HepG2 (cell line): ENCODE measurements around the gene CASKIN1. TPM values are rescaled to one million over a fixed set of nuclear protein-coding genes. Genes with fewer than 3 reads are reported as not detected.

ENCODE experiments used
- CBX5 ChIP-seq: sonication (generic); formaldehyde crosslinking; IDR thresholded peaks from 2 replicates; pipeline ENCODE4 v1.4.0; 2020; ENCODE audit warnings: missing genetic modification reagents, borderline replicate concordance
- ETV6 ChIP-seq: sonication (generic); formaldehyde crosslinking; conservative IDR thresholded peaks from 2 replicates; pipeline ENCODE4 v1.4.0; 2020; ENCODE audit warnings: missing genetic modification reagents
- HNRNPLL ChIP-seq: fragments of 200-400 bp; formaldehyde crosslinking; IDR thresholded peaks from 2 replicates; pipeline ENCODE4 v1.6.1; 2017; ENCODE audit warnings: mild to moderate bottlenecking, low read depth, low read length; ENCODE audit not compliant: poor library complexity, severe bottlenecking
- MLLT10 ChIP-seq: sonication (generic); formaldehyde crosslinking; IDR thresholded peaks from 2 replicates; pipeline ENCODE4 v1.4.0; 2020; ENCODE audit warnings: missing genetic modification reagents
- NFIC ChIP-seq: IDR thresholded peaks from 2 replicates; pipeline ENCODE4 v1.6.1; 2012; ENCODE audit warnings: mild to moderate bottlenecking, low read length, inconsistent platforms
- PATZ1 ChIP-seq: sonication (generic); formaldehyde crosslinking; IDR thresholded peaks from 2 replicates; pipeline ENCODE4 v1.4.0; 2020; ENCODE audit warnings: missing genetic modification reagents
- POGK ChIP-seq: sonication (generic); formaldehyde crosslinking; conservative IDR thresholded peaks from 2 replicates; pipeline ENCODE4 v1.8.0; 2022; ENCODE audit warnings: mild to moderate bottlenecking, moderate library complexity, missing genetic modification reagents
- RBM22 ChIP-seq: fragments of 200-400 bp; formaldehyde crosslinking; optimal IDR thresholded peaks from 2 replicates; pipeline ENCODE3; 2017; ENCODE audit warnings: mild to moderate bottlenecking, low read length, moderate library complexity
- SMARCC2 ChIP-seq: fragments of 450-650 bp; IDR thresholded peaks from 2 replicates; pipeline ENCODE4 v1.6.1; 2017; ENCODE audit warnings: antibody characterized with exemption, mild to moderate bottlenecking
- TAF15 ChIP-seq: fragments of 200-400 bp; formaldehyde crosslinking; IDR thresholded peaks from one replicate; pipeline ENCODE4 v1.6.1; 2018; ENCODE audit warnings: mild to moderate bottlenecking, low read depth, low read length; ENCODE audit not compliant: poor library complexity, severe bottlenecking
- TBX2 ChIP-seq: sonication (generic); formaldehyde crosslinking; IDR thresholded peaks from 2 replicates; pipeline ENCODE4 v1.5.0; 2020; ENCODE audit warnings: missing genetic modification reagents, mild to moderate bottlenecking, borderline replicate concordance
- ZBED4 ChIP-seq: sonication (generic); formaldehyde crosslinking; IDR thresholded peaks from 2 replicates; pipeline ENCODE4 v1.4.0; 2020; ENCODE audit warnings: missing genetic modification reagents, borderline replicate concordance
- ZBTB44 ChIP-seq: sonication (generic); formaldehyde crosslinking; IDR thresholded peaks from 2 replicates; pipeline ENCODE4 v1.4.0; 2020; ENCODE audit warnings: missing genetic modification reagents
- ZFX ChIP-seq: sonication (generic); formaldehyde crosslinking; IDR thresholded peaks from 2 replicates; pipeline ENCODE4 v1.4.0; 2020; ENCODE audit warnings: mild to moderate bottlenecking, low read depth, missing genetic modification reagents, moderate library complexity
- ZNF564 ChIP-seq: sonication (generic); formaldehyde crosslinking; IDR thresholded peaks from 2 replicates; pipeline ENCODE4 v1.8.1; 2023; ENCODE audit warnings: mild to moderate bottlenecking, missing genetic modification reagents
- ZNF639 ChIP-seq: conservative IDR thresholded peaks from 2 replicates; pipeline ENCODE4 v1.6.1; 2018; ENCODE audit warnings: missing genetic modification reagents
- ZNF737 ChIP-seq: sonication (generic); formaldehyde crosslinking; IDR thresholded peaks from 2 replicates; pipeline ENCODE4 v1.5.0; 2020; ENCODE audit warnings: missing genetic modification reagents, mild to moderate bottlenecking, borderline replicate concordance
- polyA plus RNA-seq, 8 experiments: library from polyadenylated mRNA; depleted of rRNA in 3 of 8; stranded (reverse) in 7 of 8; unstranded in 1 of 8; fragments of >200 nt; fragmentation: Illumina TruSeq in 4 of 8; extraction: Trizol in 4 of 8; gene quantifications; 2 replicates each; pipeline versions ENCODE4 v1.2.1 to v1.2.3, GENCODE V29; 2011 to 2016; ENCODE audit warnings: low read depth in 4 of 8, missing spikeins in 1 of 8, mixed read lengths in 1 of 8; ENCODE audit not compliant: insufficient read depth in 1 of 8
- total RNA-seq, 5 experiments: library from RNA; depleted of rRNA; stranded (reverse); fragments of >200 nt; fragmentation: Illumina TruSeq; extraction: Trizol; gene quantifications; 2 replicates each; pipeline ENCODE4 v1.2.3, GENCODE V29; 2016; ENCODE audit warnings: low read depth in 1 of 5

CASKIN1 gene
- total and polyA plus RNA-seq, 2 of the 13 experiments (the other 11 are each of a cell fraction or from before 2014, with no cell fraction given) = 1.2 to 2.2 TPM

- TF ChIP-seq ZBTB44 (no peak; the same call in 1 of the 2 replicates), ZFX (CRISPR knock-in tag) (peak; percentile 99), ZNF639 (peak; percentile 73; the same call in 1 of the 2 replicates), CBX5 (no peak; the same call in 1 of the 2 replicates), NFIC (no peak), ZNF564 (no peak), ETV6 (no peak; the same call in 1 of the 2 replicates), POGK (CRISPR knock-in tag) (no peak; the same call in 1 of the 2 replicates), MLLT10 (CRISPR knock-in tag) (no peak), RBM22 (no peak), HNRNPLL (peak; percentile 95), SMARCC2 (no peak), TBX2 (CRISPR knock-in tag) (no peak; the same call in 1 of the 2 replicates), TAF15 (peak; percentile 79), ZNF737 (CRISPR knock-in tag) (no peak), ZBED4 (CRISPR knock-in tag) (0 out of 2 replicates have a peak, but pooled peaks have one; percentile 22), PATZ1 (CRISPR knock-in tag) (peak; percentile 98)
Observed at GRCh38 chr16:2205104-2205966, 8.9 kb upstream of the CASKIN1 start, which contains the start of gene MLST8 (continued).
